ENCODE results near the gene ECM2. TPM values are rescaled to one million over a fixed set of nuclear protein-coding genes. Genes with fewer than 3 reads are reported as not detected.
A peak's percentile ranks its signal among the peaks of the same experiment; 100 is the strongest.

The ECM2 gene
- total RNA-seq, 2 experiments from 2014 or later: not detected

DNA sequence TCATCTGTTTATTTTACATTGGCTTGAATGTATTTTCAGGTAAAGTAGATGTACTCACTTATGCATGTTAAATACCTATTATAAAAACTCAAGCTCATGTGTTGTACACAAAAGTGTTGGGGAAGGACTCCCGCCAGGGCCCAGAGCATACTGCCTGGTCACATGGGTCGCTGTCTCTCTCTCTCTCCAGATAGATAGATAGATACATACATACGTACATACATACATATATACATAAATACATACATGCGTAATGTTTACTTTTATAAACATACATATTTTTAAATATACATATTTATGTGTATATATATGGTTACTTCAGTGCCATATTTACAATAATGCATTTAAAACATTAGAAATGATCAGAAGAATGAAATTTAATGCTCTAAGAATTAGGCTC, 78.2 kb downstream of the ECM2 start:
- Mint-ChIP-seq H3K4me3 (no peak overlapping the region), H3K9me3 (no peaks in the 10 kb centered on the region), H3K27me3 (no peaks in the 10 kb centered on the region), H3K36me3 (ENCODE audit: low read depth) (no peaks in the 10 kb centered on the region), H3K4me1 (ENCODE audit: low read depth) (no peaks in the 10 kb centered on the region), H3K27ac (no peak overlapping the region)
- no peaks in the 10 kb centered on the region for H3K36me3 ChIP-seq (ENCODE audit: insufficient read depth, low read length)
- intact Hi-C loops (cut with DNase I, micrococcal nuclease): no loop called here
- DNase-seq (no peak), ATAC-seq (ENCODE audit: poor library complexity) (no peak)
- no peaks in the 10 kb centered on the region for H3K27me3 ChIP-seq (ENCODE audit: control insufficient read depth in 1 of 2, insufficient read depth in 2 of 2, low read length in 2 of 2)
- ChIA-PET CTCF (no interaction called here), POLR2A (no interaction called here)
- no peak overlapping the region for H3K27ac ChIP-seq (ENCODE audit: low read depth in 1 of 2, low read length in 2 of 2)
- TF ChIP-seq, protein P1, sequence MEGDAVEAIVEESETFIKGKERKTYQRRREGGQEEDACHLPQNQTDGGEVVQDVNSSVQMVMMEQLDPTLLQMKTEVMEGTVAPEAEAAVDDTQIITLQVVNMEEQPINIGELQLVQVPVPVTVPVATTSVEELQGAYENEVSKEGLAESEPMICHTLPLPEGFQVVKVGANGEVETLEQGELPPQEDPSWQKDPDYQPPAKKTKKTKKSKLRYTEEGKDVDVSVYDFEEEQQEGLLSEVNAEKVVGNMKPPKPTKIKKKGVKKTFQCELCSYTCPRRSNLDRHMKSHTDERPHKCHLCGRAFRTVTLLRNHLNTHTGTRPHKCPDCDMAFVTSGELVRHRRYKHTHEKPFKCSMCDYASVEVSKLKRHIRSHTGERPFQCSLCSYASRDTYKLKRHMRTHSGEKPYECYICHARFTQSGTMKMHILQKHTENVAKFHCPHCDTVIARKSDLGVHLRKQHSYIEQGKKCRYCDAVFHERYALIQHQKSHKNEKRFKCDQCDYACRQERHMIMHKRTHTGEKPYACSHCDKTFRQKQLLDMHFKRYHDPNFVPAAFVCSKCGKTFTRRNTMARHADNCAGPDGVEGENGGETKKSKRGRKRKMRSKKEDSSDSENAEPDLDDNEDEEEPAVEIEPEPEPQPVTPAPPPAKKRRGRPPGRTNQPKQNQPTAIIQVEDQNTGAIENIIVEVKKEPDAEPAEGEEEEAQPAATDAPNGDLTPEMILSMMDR (IDR thresholded peaks at IDR 0.05): no peak
- H3K9me3 ChIP-seq (ENCODE audit: control insufficient read depth in 1 of 2, insufficient read depth in 1 of 2, low read length in 2 of 2): no peaks in the 10 kb centered on the region
- H3K4me3 ChIP-seq (ENCODE audit: low read length): no peak overlapping the region
- H3K4me1 ChIP-seq (ENCODE audit: insufficient read depth, low read length): no peaks in the 10 kb centered on the region

DNA sequence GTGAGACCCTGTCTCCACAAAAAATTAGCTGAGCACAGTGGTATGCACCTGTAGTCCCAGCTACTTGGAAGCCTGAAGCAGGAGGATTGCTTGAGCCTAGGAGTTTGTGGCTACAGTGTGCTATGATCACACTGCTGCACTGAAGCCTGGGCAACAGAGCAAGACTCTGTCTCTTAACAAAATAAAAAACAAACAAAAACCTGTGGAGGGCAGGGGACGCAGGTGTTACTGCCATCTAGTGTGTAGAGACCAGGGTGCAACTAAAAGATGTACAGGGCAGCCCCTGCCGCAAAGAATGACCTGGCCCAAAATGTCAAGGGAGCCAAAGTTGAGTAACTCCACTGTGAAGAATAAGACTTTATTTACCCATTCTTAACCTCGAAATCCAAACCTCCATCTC, 80.6 kb downstream of the ECM2 start:
- no peaks in the 10 kb centered on the region for H3K27me3 Mint-ChIP-seq
- DNase-seq (peak in 1 of 14 experiments; percentile 5), ATAC-seq (ENCODE audit: poor library complexity) (no peak)
- intact Hi-C loops (cut with DNase I, micrococcal nuclease): no loop called here
- no peak overlapping the region for H3K27ac Mint-ChIP-seq
- Histone ChIP-seq H3K9me3 (ENCODE audit: control insufficient read depth in 1 of 2, insufficient read depth in 1 of 2, low read length in 2 of 2) (no peaks in the 10 kb centered on the region), H3K27ac (ENCODE audit: low read depth in 1 of 2, low read length in 2 of 2) (no peak overlapping the region), H3K4me3 (ENCODE audit: low read length) (no peak overlapping the region), H3K4me1 (ENCODE audit: insufficient read depth, low read length) (no peaks in the 10 kb centered on the region), H3K36me3 (ENCODE audit: insufficient read depth, low read length) (no peaks in the 10 kb centered on the region), H3K27me3 (ENCODE audit: control insufficient read depth in 1 of 2, insufficient read depth in 2 of 2, low read length in 2 of 2) (no peaks in the 10 kb centered on the region)
- H3K36me3 Mint-ChIP-seq (ENCODE audit: low read depth): no peaks in the 10 kb centered on the region
- H3K9me3 Mint-ChIP-seq: no peaks in the 10 kb centered on the region
- TF ChIP-seq, protein P1 (IDR thresholded peaks at IDR 0.05): no peak
- no peaks in the 10 kb centered on the region for H3K4me1 Mint-ChIP-seq (ENCODE audit: low read depth)
- no peak overlapping the region for H3K4me3 Mint-ChIP-seq
- CTCF ChIA-PET: no interaction called here
- POLR2A ChIA-PET: no interaction called here

DNA sequence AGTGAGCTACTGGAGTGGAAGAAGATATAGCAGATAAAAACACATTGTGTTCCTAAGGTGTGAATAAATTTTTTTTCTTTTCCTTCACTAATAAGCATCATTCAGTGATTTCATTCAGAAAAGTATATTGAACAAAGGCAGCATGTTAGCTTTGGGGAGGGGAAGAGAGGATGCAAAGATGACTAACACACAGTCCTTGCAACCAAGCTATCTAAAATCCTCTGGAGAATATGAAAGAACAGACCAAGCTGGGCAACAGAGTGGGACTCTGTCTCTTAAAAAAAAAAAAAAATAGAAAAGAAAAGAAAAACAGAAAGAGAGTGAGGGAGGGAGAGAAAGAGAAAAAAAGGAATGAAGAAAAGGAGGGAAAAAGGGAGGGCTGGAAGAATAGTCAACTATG, 89.3 kb downstream of the ECM2 start:
- H3K27ac ChIP-seq (ENCODE audit: low read depth in 1 of 2, low read length in 2 of 2): no peak overlapping the region
- H3K36me3 ChIP-seq (ENCODE audit: insufficient read depth, low read length): no peaks in the 10 kb centered on the region
- Mint-ChIP-seq H3K36me3 (ENCODE audit: low read depth) (no peaks in the 10 kb centered on the region), H3K27ac (no peak overlapping the region), H3K9me3 (no peaks in the 10 kb centered on the region), H3K4me3 (no peak overlapping the region), H3K4me1 (ENCODE audit: low read depth) (no peaks in the 10 kb centered on the region), H3K27me3 (no peaks in the 10 kb centered on the region)
- POLR2A ChIA-PET: no interaction called here
- no peaks in the 10 kb centered on the region for H3K9me3 ChIP-seq (ENCODE audit: control insufficient read depth in 1 of 2, insufficient read depth in 1 of 2, low read length in 2 of 2)
- ATAC-seq (ENCODE audit: poor library complexity) (no peak), DNase-seq (no peak)
- TF ChIP-seq, protein P1 (IDR thresholded peaks at IDR 0.05): no peak
- CTCF ChIA-PET: interaction anchor here (1.2 kb wide), 1 partner anchor 11 kb away, joined by 4 read pairs; no protein-coding TSS in a partner anchor
- H3K4me3 ChIP-seq (ENCODE audit: low read length): no peak overlapping the region
- H3K27me3 ChIP-seq (ENCODE audit: control insufficient read depth in 1 of 2, insufficient read depth in 2 of 2, low read length in 2 of 2): no peaks in the 10 kb centered on the region
- intact Hi-C loops (cut with DNase I, micrococcal nuclease): no loop called here
- no peaks in the 10 kb centered on the region for H3K4me1 ChIP-seq (ENCODE audit: insufficient read depth, low read length)

Small RNAs within 50 kb of the gene (microRNA-seq; reads per million reads assigned to microRNA genes)
- not detected for gene MIR4670 (ENCODE audit: borderline microRNAs expressed, borderline replicate concordance)

Other genes starting within 250 kb of the ECM2 start
- gene IARS1, start 242.3 kb downstream of the ECM2 start, total RNA-seq: 10 to 100 TPM; 49.8 to 56.8 TPM
- 10 to 100 TPM; 55.9 to 65.7 TPM for gene NOL8, start 210.6 kb downstream of the ECM2 start, total RNA-seq
- gene CENPP, start 210.0 kb downstream of the ECM2 start, total RNA-seq: 1 to 10 TPM; 4.8 TPM
- under 1 TPM in 1 of 2 experiments, not detected in 1; 0.11 TPM for gene OGN, start 131.4 kb downstream of the ECM2 start, total RNA-seq
- gene OMD, start 111.5 kb downstream of the ECM2 start, total RNA-seq: not detected
- not detected for gene ASPN, start 53.5 kb downstream of the ECM2 start, total RNA-seq
- gene IPPK, start 134.1 kb upstream of the ECM2 start, total RNA-seq: 1 to 10 TPM; 4.0 to 4.4 TPM
- gene BICD2, start 228.8 kb upstream of the ECM2 start, total RNA-seq: 10 to 100 TPM; 14.1 to 14.9 TPM